ENCODE data around the gene UST.

Gene UST

GRCh38 chr6:149016716-149017115 lies 269.9 kb downstream of the UST start:
- no peak overlapping the region for H3K4me3 ChIP-seq (ENCODE audit: low read depth in 1 of 2, low read length in 2 of 2)
- no peaks in the 10 kb centered on the region for H3K27me3 ChIP-seq (ENCODE audit: control insufficient read depth in 1 of 2, insufficient read depth in 2 of 2, low read length in 2 of 2)
- H3K4me1 ChIP-seq (ENCODE audit: control insufficient read depth in 1 of 2, insufficient read depth in 2 of 2, low read length in 2 of 2), result no peaks in the 10 kb centered on the region
- no peaks in the 10 kb centered on the region for H3K9me3 ChIP-seq (ENCODE audit: control insufficient read depth in 1 of 2, low read length in 2 of 2)
- no peaks in the 10 kb centered on the region for H3K36me3 ChIP-seq (ENCODE audit: control insufficient read depth in 1 of 2, insufficient read depth in 2 of 2, low read length in 2 of 2)
- no peak overlapping the region for H3K9ac ChIP-seq (ENCODE audit: low read depth in 1 of 2, low read length in 2 of 2)
- H3K27ac ChIP-seq (ENCODE audit: low read depth, low read length), result no peak overlapping the region

- H3K4me3 ChIP-seq (ENCODE audit: low read depth in 1 of 2, low read length in 2 of 2), result no peak overlapping the region
- H3K27me3 ChIP-seq (ENCODE audit: control insufficient read depth in 1 of 2, insufficient read depth in 2 of 2, low read length in 2 of 2), result no peaks in the 10 kb centered on the region
- H3K9me3 ChIP-seq (ENCODE audit: control insufficient read depth in 1 of 2, low read length in 2 of 2), result no peaks in the 10 kb centered on the region
- H3K9ac ChIP-seq (ENCODE audit: low read depth in 1 of 2, low read length in 2 of 2), result no peak overlapping the region
- no peaks in the 10 kb centered on the region for H3K4me1 ChIP-seq (ENCODE audit: control insufficient read depth in 1 of 2, insufficient read depth in 2 of 2, low read length in 2 of 2)
- H3K36me3 ChIP-seq (ENCODE audit: control insufficient read depth in 1 of 2, insufficient read depth in 2 of 2, low read length in 2 of 2), result no peaks in the 10 kb centered on the region
- no peak overlapping the region for H3K27ac ChIP-seq (ENCODE audit: low read depth, low read length)
Measured at GRCh38 chr6:149020319-149020718, 273.5 kb downstream of the UST start.

GRCh38 chr6:149024361-149024760 lies 277.5 kb downstream of the UST start:
- no peaks in the 10 kb centered on the region for H3K27me3 ChIP-seq (ENCODE audit: control insufficient read depth in 1 of 2, insufficient read depth in 2 of 2, low read length in 2 of 2)
- H3K36me3 ChIP-seq (ENCODE audit: control insufficient read depth in 1 of 2, insufficient read depth in 2 of 2, low read length in 2 of 2), result no peaks in the 10 kb centered on the region
- H3K9me3 ChIP-seq (ENCODE audit: control insufficient read depth in 1 of 2, low read length in 2 of 2), result no peaks in the 10 kb centered on the region
- H3K4me3 ChIP-seq (ENCODE audit: low read depth in 1 of 2, low read length in 2 of 2), result no peak overlapping the region
- no peaks in the 10 kb centered on the region for H3K4me1 ChIP-seq (ENCODE audit: control insufficient read depth in 1 of 2, insufficient read depth in 2 of 2, low read length in 2 of 2)
- H3K9ac ChIP-seq (ENCODE audit: low read depth in 1 of 2, low read length in 2 of 2), result no peak overlapping the region
- no peak overlapping the region for H3K27ac ChIP-seq (ENCODE audit: low read depth, low read length)

- no peaks in the 10 kb centered on the region for H3K9me3 ChIP-seq (ENCODE audit: control insufficient read depth in 1 of 2, low read length in 2 of 2)
- no peak overlapping the region for H3K4me3 ChIP-seq (ENCODE audit: low read depth in 1 of 2, low read length in 2 of 2)
- H3K27me3 ChIP-seq (ENCODE audit: control insufficient read depth in 1 of 2, insufficient read depth in 2 of 2, low read length in 2 of 2), result no peaks in the 10 kb centered on the region
- H3K27ac ChIP-seq (ENCODE audit: low read depth, low read length), result no peak overlapping the region
- H3K4me1 ChIP-seq (ENCODE audit: control insufficient read depth in 1 of 2, insufficient read depth in 2 of 2, low read length in 2 of 2), result no peaks in the 10 kb centered on the region
- no peaks in the 10 kb centered on the region for H3K36me3 ChIP-seq (ENCODE audit: control insufficient read depth in 1 of 2, insufficient read depth in 2 of 2, low read length in 2 of 2)
- no peak overlapping the region for H3K9ac ChIP-seq (ENCODE audit: low read depth in 1 of 2, low read length in 2 of 2)
Measured at GRCh38 chr6:149025061-149025460, 278.2 kb downstream of the UST start.

- no peak overlapping the region for H3K4me3 ChIP-seq (ENCODE audit: low read depth in 1 of 2, low read length in 2 of 2)
- H3K9ac ChIP-seq (ENCODE audit: low read depth in 1 of 2, low read length in 2 of 2), result no peak overlapping the region
- no peaks in the 10 kb centered on the region for H3K9me3 ChIP-seq (ENCODE audit: control insufficient read depth in 1 of 2, low read length in 2 of 2)
- no peak overlapping the region for H3K27ac ChIP-seq (ENCODE audit: low read depth, low read length)
- no peaks in the 10 kb centered on the region for H3K4me1 ChIP-seq (ENCODE audit: control insufficient read depth in 1 of 2, insufficient read depth in 2 of 2, low read length in 2 of 2)
- no peaks in the 10 kb centered on the region for H3K27me3 ChIP-seq (ENCODE audit: control insufficient read depth in 1 of 2, insufficient read depth in 2 of 2, low read length in 2 of 2)
- no peaks in the 10 kb centered on the region for H3K36me3 ChIP-seq (ENCODE audit: control insufficient read depth in 1 of 2, insufficient read depth in 2 of 2, low read length in 2 of 2)
Measured at GRCh38 chr6:149026530-149026942, 279.7 kb downstream of the UST start.

- Histone ChIP-seq H3K36me3 (ENCODE audit: control insufficient read depth in 1 of 2, insufficient read depth in 2 of 2, low read length in 2 of 2) (no peaks in the 10 kb centered on the region), H3K27ac (ENCODE audit: low read depth, low read length) (no peak overlapping the region), H3K4me1 (ENCODE audit: control insufficient read depth in 1 of 2, insufficient read depth in 2 of 2, low read length in 2 of 2) (no peaks in the 10 kb centered on the region), H3K9me3 (ENCODE audit: control insufficient read depth in 1 of 2, low read length in 2 of 2) (no peaks in the 10 kb centered on the region), H3K27me3 (ENCODE audit: control insufficient read depth in 1 of 2, insufficient read depth in 2 of 2, low read length in 2 of 2) (no peaks in the 10 kb centered on the region), H3K9ac (ENCODE audit: low read depth in 1 of 2, low read length in 2 of 2) (no peak overlapping the region), H3K4me3 (ENCODE audit: low read depth in 1 of 2, low read length in 2 of 2) (no peak overlapping the region)
Measured at GRCh38 chr6:149027484-149027883, 280.7 kb downstream of the UST start.

- no peak overlapping the region for H3K4me3 ChIP-seq (ENCODE audit: low read depth in 1 of 2, low read length in 2 of 2)
- H3K9me3 ChIP-seq (ENCODE audit: control insufficient read depth in 1 of 2, low read length in 2 of 2), result no peaks in the 10 kb centered on the region
- H3K27me3 ChIP-seq (ENCODE audit: control insufficient read depth in 1 of 2, insufficient read depth in 2 of 2, low read length in 2 of 2), result no peaks in the 10 kb centered on the region
- H3K9ac ChIP-seq (ENCODE audit: low read depth in 1 of 2, low read length in 2 of 2), result no peak overlapping the region
- peaks cover 0 to 7% of the 10 kb centered on the region in 2 donors for H3K4me1 ChIP-seq (ENCODE audit: control insufficient read depth in 1 of 2, insufficient read depth in 2 of 2, low read length in 2 of 2)
- no peak overlapping the region for H3K27ac ChIP-seq (ENCODE audit: low read depth, low read length)
- no peaks in the 10 kb centered on the region for H3K36me3 ChIP-seq (ENCODE audit: control insufficient read depth in 1 of 2, insufficient read depth in 2 of 2, low read length in 2 of 2)
Measured at GRCh38 chr6:149028767-149029405, 282.1 kb downstream of the UST start.

GRCh38 chr6:149031201-149031858 lies 284.5 kb downstream of the UST start:
- Histone ChIP-seq H3K9ac (ENCODE audit: low read depth in 1 of 2, low read length in 2 of 2) (no peak overlapping the region), H3K4me3 (ENCODE audit: low read depth in 1 of 2, low read length in 2 of 2) (no peak overlapping the region), H3K9me3 (ENCODE audit: control insufficient read depth in 1 of 2, low read length in 2 of 2) (no peaks in the 10 kb centered on the region), H3K27me3 (ENCODE audit: control insufficient read depth in 1 of 2, insufficient read depth in 2 of 2, low read length in 2 of 2) (no peaks in the 10 kb centered on the region), H3K4me1 (ENCODE audit: control insufficient read depth in 1 of 2, insufficient read depth in 2 of 2, low read length in 2 of 2) (peaks cover 0 to 7% of the 10 kb centered on the region in 2 donors), H3K27ac (ENCODE audit: low read depth, low read length) (no peak overlapping the region), H3K36me3 (ENCODE audit: control insufficient read depth in 1 of 2, insufficient read depth in 2 of 2, low read length in 2 of 2) (no peaks in the 10 kb centered on the region)

- Histone ChIP-seq H3K36me3 (ENCODE audit: control insufficient read depth in 1 of 2, insufficient read depth in 2 of 2, low read length in 2 of 2) (no peaks in the 10 kb centered on the region), H3K4me3 (ENCODE audit: low read depth in 1 of 2, low read length in 2 of 2) (peak overlapping the region in 1 of 2 donors; percentile 9), H3K9me3 (ENCODE audit: control insufficient read depth in 1 of 2, low read length in 2 of 2) (no peaks in the 10 kb centered on the region), H3K27me3 (ENCODE audit: control insufficient read depth in 1 of 2, insufficient read depth in 2 of 2, low read length in 2 of 2) (no peaks in the 10 kb centered on the region), H3K27ac (ENCODE audit: low read depth, low read length) (no peak overlapping the region), H3K4me1 (ENCODE audit: control insufficient read depth in 1 of 2, insufficient read depth in 2 of 2, low read length in 2 of 2) (peaks cover 0 to 7% of the 10 kb centered on the region in 2 donors), H3K9ac (ENCODE audit: low read depth in 1 of 2, low read length in 2 of 2) (no peak overlapping the region)
Measured at GRCh38 chr6:149031859-149032598, 285.2 kb downstream of the UST start.

All from duodenal mucosa (tissue), 2 donors.